OCI-LY7 (cell line): ENCODE data around the gene ARHGAP26.

Experiments used
- EZH2phosphoT487 ChIP-seq: fragments of 200-600 bp; sonication (generic); IDR thresholded peaks from 2 replicates; pipeline ENCODE4 v1.6.1; 2018; ENCODE audit warnings: low read depth, borderline replicate concordance, mild to moderate bottlenecking, mixed run types, antibody characterized with exemption, low read length, moderate library complexity, mixed read lengths
- TF ChIP-seq, protein P1 (sequence below): fragments of 200-600 bp; sonication (generic); conservative IDR thresholded peaks from 2 replicates; pipeline ENCODE4 v1.5.1; 2014; ENCODE audit warnings: mild to moderate bottlenecking, antibody characterized with exemption, low read length, moderate library complexity, mixed read lengths

GRCh38 chr5:143066556-143067281 lies 296.5 kb downstream of the ARHGAP26 start:
- TF ChIP-seq, protein P1, sequence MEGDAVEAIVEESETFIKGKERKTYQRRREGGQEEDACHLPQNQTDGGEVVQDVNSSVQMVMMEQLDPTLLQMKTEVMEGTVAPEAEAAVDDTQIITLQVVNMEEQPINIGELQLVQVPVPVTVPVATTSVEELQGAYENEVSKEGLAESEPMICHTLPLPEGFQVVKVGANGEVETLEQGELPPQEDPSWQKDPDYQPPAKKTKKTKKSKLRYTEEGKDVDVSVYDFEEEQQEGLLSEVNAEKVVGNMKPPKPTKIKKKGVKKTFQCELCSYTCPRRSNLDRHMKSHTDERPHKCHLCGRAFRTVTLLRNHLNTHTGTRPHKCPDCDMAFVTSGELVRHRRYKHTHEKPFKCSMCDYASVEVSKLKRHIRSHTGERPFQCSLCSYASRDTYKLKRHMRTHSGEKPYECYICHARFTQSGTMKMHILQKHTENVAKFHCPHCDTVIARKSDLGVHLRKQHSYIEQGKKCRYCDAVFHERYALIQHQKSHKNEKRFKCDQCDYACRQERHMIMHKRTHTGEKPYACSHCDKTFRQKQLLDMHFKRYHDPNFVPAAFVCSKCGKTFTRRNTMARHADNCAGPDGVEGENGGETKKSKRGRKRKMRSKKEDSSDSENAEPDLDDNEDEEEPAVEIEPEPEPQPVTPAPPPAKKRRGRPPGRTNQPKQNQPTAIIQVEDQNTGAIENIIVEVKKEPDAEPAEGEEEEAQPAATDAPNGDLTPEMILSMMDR, result no peak
- TF ChIP-seq EZH2phosphoT487, result no peak
